Neural cell (in vitro differentiated cells): Measurements from ENCODE around the gene NMT1.

ENCODE experiments used
- CTCF ChIP-seq: fragments of 450-650 bp; IDR thresholded peaks from 2 replicates; pipeline ENCODE4 v1.5.1; 2014; ENCODE audit warnings: antibody characterized with exemption, mild to moderate bottlenecking, moderate library complexity; ENCODE audit not compliant: poor library complexity, severe bottlenecking
- EP300 ChIP-seq: fragments of 450-650 bp; conservative IDR thresholded peaks from 2 replicates; pipeline ENCODE4 v1.6.1; 2014; ENCODE audit warnings: antibody characterized with exemption, mild to moderate bottlenecking, moderate library complexity; ENCODE audit not compliant: poor library complexity, severe bottlenecking
- EZH2 ChIP-seq: fragments of 200-600, 300-800 bp; shearing (Covaris generic), sonication (generic); IDR thresholded peaks from 2 replicates; pipeline ENCODE4 v1.6.1; 2014; ENCODE audit warnings: antibody characterized with exemption, low read length, borderline replicate concordance, mild to moderate bottlenecking; ENCODE audit not compliant: insufficient read depth, poor library complexity, severe bottlenecking
- MXI1 ChIP-seq: fragments of 450-650 bp; conservative IDR thresholded peaks from 2 replicates; pipeline ENCODE4 v1.6.1; 2014; ENCODE audit warnings: antibody characterized with exemption, mild to moderate bottlenecking; ENCODE audit not compliant: poor library complexity, severe bottlenecking
- POLR2AphosphoS5 ChIP-seq: IDR thresholded peaks from 2 replicates; pipeline ENCODE4 v1.6.1; 2012
- RAD21 ChIP-seq: fragments of 450-650 bp; conservative IDR thresholded peaks from 2 replicates; pipeline ENCODE4 v1.6.1; 2014; ENCODE audit warnings: antibody characterized with exemption, mild to moderate bottlenecking, moderate library complexity
- REST ChIP-seq: IDR thresholded peaks from 2 replicates; pipeline ENCODE4 v1.6.1; 2012; ENCODE audit warnings: borderline replicate concordance
- SMC3 ChIP-seq: fragments of 450-650 bp; conservative IDR thresholded peaks from 2 replicates; pipeline ENCODE4 v1.6.1; 2014; ENCODE audit warnings: antibody characterized with exemption, mild to moderate bottlenecking, moderate library complexity; ENCODE audit not compliant: poor library complexity
- TAF1 ChIP-seq: IDR thresholded peaks from 2 replicates; pipeline ENCODE4 v1.6.1; 2012; ENCODE audit warnings: low read depth

- TF ChIP-seq CTCF = no peak
- TF ChIP-seq REST = no peak
- no peak for TF ChIP-seq EZH2
- TF ChIP-seq EP300 = no peak
- no peak for TF ChIP-seq RAD21
- TF ChIP-seq TAF1 = no peak
- no peak for TF ChIP-seq POLR2AphosphoS5
- TF ChIP-seq MXI1 = no peak
- no peak for TF ChIP-seq SMC3
Observed at GRCh38 chr17:45029758-45030423, 31.2 kb upstream of the NMT1 start.
